Hepatic stellate cell (primary cell): ENCODE measurements around the gene SRI.
"Not testable (repeated sequence)": the region's sequence is repeated elsewhere in the genome, so short reads cannot be mapped to it uniquely, and the experiment has no call there.

Source experiments
- DNase-seq: peaks from one replicate; pipeline ENCODE4 v3.0.0; 2011; ENCODE audit warnings: low spot score

Gene SRI

GRCh38 chr7:88176190-88176589 lies 43.6 kb downstream of the SRI start:
- DNase-seq, result no peak

- no peak for DNase-seq
Measured at GRCh38 chr7:88172842-88173241, 47.0 kb downstream of the SRI start.

- no peak for DNase-seq
Measured at GRCh38 chr7:88169717-88170320, 50.0 kb downstream of the SRI start.

- no peak for DNase-seq
Measured at GRCh38 chr7:88167721-88168120, 52.1 kb downstream of the SRI start.

GRCh38 chr7:88167223-88167622 lies 52.6 kb downstream of the SRI start:
- no peak for DNase-seq

GRCh38 chr7:88165697-88166096 lies 54.1 kb downstream of the SRI start:
- no peak for DNase-seq

- not testable (repeated sequence) for DNase-seq
Measured at GRCh38 chr7:88159741-88160140, 60.1 kb downstream of the SRI start.

- no peak for DNase-seq
Measured at GRCh38 chr7:88156356-88156755, 63.5 kb downstream of the SRI start.

GRCh38 chr7:88155756-88156155 lies 64.1 kb downstream of the SRI start:
- DNase-seq, result no peak
